ENCODE data around the gene MGLL.

GRCh38 chr3:127720985-127721935 is 101.1 kb downstream of the MGLL start:
- TF ChIP-seq CTCF (IDR thresholded peaks at IDR 0.05; ENCODE audit: low read length) = no peak
- no peak for TF ChIP-seq EZH2 (optimal IDR thresholded peaks at IDR 0.05; ENCODE audit: low read depth, low read length)
- TF ChIP-seq EZH2phosphoT487 (IDR thresholded peaks at IDR 0.05; ENCODE audit: low read length) = no peak

Data from MM.1S (cell line).